ENCODE results near the gene C1QBP. TPM values are rescaled to one million over a fixed set of nuclear protein-coding genes. Genes with fewer than 3 reads are reported as not detected.

C1QBP gene
- total and polyA plus RNA-seq, 7 donors: 59.8 to 204 (median 94.3) TPM

GRCh38 chr17:5422505-5422904 lies 16.4 kb downstream of the C1QBP start:
- no peak for DNase-seq
- WGBS, 2 donors: 92 to 93% methylated on average over 2 of the region's 2 CpGs
- Histone ChIP-seq H3K4me1 (peaks cover 0 to 24% (median 23%) of the 10 kb centered on the region in 4 donors), H3K36me3 (peaks cover 8 to 63% (median 27%) of the 10 kb centered on the region in 4 donors), H3K27ac (no peak overlapping the region), H3K27me3 (no peaks in the 10 kb centered on the region), H3K9me3 (no peaks in the 10 kb centered on the region), H3K4me3 (no peak overlapping the region)
- intact Hi-C loops (cut with DNase I): no loop called here
- TF ChIP-seq POLR2A (IDR thresholded peaks at IDR 0.05) (no peak), POLR2AphosphoS5 (IDR thresholded peaks at IDR 0.05) (no peak), EP300 (IDR thresholded peaks at IDR 0.05) (no peak), CTCF (IDR thresholded peaks at IDR 0.05) (no peak)

DNA sequence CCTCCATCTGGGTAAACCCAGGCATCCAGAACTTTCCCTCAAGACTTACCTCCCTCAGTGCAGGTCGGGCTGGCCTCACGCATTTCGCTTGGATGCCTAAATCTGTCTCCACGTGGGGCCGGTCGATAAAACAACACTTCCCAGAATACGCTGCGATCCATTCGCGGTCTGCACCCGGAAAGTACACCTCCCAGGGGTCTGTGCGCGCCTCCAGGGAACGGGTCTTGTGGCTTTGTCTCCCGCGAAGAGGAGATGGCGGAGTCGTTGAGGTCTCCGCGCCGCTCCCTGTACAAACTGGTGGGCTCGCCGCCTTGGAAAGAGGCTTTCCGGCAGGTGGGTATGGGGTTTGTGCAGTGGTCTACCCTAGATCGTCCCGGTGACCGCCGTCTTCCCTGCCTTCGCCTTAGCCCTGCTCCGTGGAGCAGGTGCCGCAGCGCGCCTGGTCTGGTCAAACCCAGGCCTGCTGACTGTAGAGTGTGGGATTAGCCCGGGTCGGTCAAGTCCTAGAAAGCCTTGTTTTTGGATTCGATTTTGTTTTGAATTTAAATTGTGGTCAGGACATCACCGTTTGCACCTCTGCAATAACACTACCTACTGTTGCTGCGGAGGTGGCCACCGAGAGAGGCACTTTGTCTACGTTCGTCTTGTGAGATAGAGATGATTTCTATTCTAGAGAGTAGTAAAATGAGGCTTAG lies 18.8 kb downstream of the C1QBP start, which contains the start of gene RPAIN:
Gene RPAIN (plus strand): TSS at position 224 of the 695 bp plus-strand sequence. CDS start 29 bp downstream, at position 253.
- WGBS, 2 donors: 0% methylated on average over 41 of the region's 41 CpGs
- peaks cover 0 to 60% (median 20%) of the 10 kb centered on the region in 4 donors for H3K36me3 ChIP-seq
- peak; percentile 93 for DNase-seq
- intact Hi-C loops (cut with DNase I): no loop called here
- peak within 1 kb of the TSS; percentile 80 to 91 (median 88) for H3K27ac ChIP-seq
- peaks cover 0 to 37% (median 28%) of the 10 kb centered on the region in 4 donors for H3K4me1 ChIP-seq
- peak within 1 kb of the TSS; percentile 54 to 83 (median 81) for H3K4me3 ChIP-seq
- no peaks in the 10 kb centered on the region for H3K27me3 ChIP-seq
- TF ChIP-seq EP300 (IDR thresholded peaks at IDR 0.05) (no peak), POLR2A (IDR thresholded peaks at IDR 0.05) (peak; percentile 50 to 60), POLR2AphosphoS5 (IDR thresholded peaks at IDR 0.05) (peak; percentile 72 to 92 (median 85))
- no peaks in the 10 kb centered on the region for H3K9me3 ChIP-seq

GRCh38 chr17:5419356-5419958 lies 19.5 kb downstream of the C1QBP start, which contains the start of gene NUP88:
NUP88 (minus strand) TSS chr17:5419662; CDS start chr17:5419650, 12 bp downstream.
- DNase-seq: peak; percentile 98
- intact Hi-C loops (cut with DNase I): no loop called here
- peak within 1 kb of the TSS; percentile 80 to 91 (median 88) for H3K27ac ChIP-seq
- H3K4me1 ChIP-seq: peaks cover 0 to 37% (median 28%) of the 10 kb centered on the region in 4 donors
- WGBS, 2 donors: 0% methylated on average over 49 of the region's 49 CpGs
- no peaks in the 10 kb centered on the region for H3K9me3 ChIP-seq
- TF ChIP-seq EP300 (IDR thresholded peaks at IDR 0.05): no peak
- TF ChIP-seq POLR2AphosphoS5 (IDR thresholded peaks at IDR 0.05): peak; percentile 81 to 96 (median 93)
- TF ChIP-seq CTCF (IDR thresholded peaks at IDR 0.05): no peak
- TF ChIP-seq POLR2A (IDR thresholded peaks at IDR 0.05): peak; percentile 66 to 89
- H3K36me3 ChIP-seq: peaks cover 0 to 59% (median 19%) of the 10 kb centered on the region in 4 donors
- H3K4me3 ChIP-seq: peak within 1 kb of the TSS; percentile 54 to 83 (median 81)
- H3K27me3 ChIP-seq: no peaks in the 10 kb centered on the region

GRCh38 chr17:5418858-5419355 lies 20.0 kb downstream of the C1QBP start:
- Histone ChIP-seq H3K9me3 (no peaks in the 10 kb centered on the region), H3K27me3 (no peaks in the 10 kb centered on the region), H3K4me3 (peak overlapping the region; percentile 54 to 83 (median 81)), H3K27ac (peak overlapping the region; percentile 80 to 91 (median 88)), H3K36me3 (peaks cover 0 to 59% (median 17%) of the 10 kb centered on the region in 4 donors), H3K4me1 (peaks cover 0 to 37% (median 28%) of the 10 kb centered on the region in 4 donors)
- DNase-seq: no peak
- intact Hi-C loops (cut with DNase I): no loop called here
- 0% methylated on average over 26 of the region's 26 CpGs for WGBS, 2 donors
- no peak for TF ChIP-seq POLR2AphosphoS5 (IDR thresholded peaks at IDR 0.05)
- no peak for TF ChIP-seq EP300 (IDR thresholded peaks at IDR 0.05)
- TF ChIP-seq POLR2A (IDR thresholded peaks at IDR 0.05): no peak
- no peak for TF ChIP-seq CTCF (IDR thresholded peaks at IDR 0.05)

GRCh38 chr17:5416901-5417300 lies 22.1 kb downstream of the C1QBP start:
- Histone ChIP-seq H3K27ac (no peak overlapping the region), H3K9me3 (no peaks in the 10 kb centered on the region), H3K36me3 (peaks cover 0 to 59% (median 15%) of the 10 kb centered on the region in 4 donors), H3K4me3 (no peak overlapping the region), H3K4me1 (peaks cover 0 to 37% (median 32%) of the 10 kb centered on the region in 4 donors), H3K27me3 (no peaks in the 10 kb centered on the region)
- TF ChIP-seq POLR2AphosphoS5 (IDR thresholded peaks at IDR 0.05): no peak
- no peak for TF ChIP-seq CTCF (IDR thresholded peaks at IDR 0.05)
- TF ChIP-seq EP300 (IDR thresholded peaks at IDR 0.05): no peak
- no peak for TF ChIP-seq POLR2A (IDR thresholded peaks at IDR 0.05)
- 29 to 79% methylated on average over 2 of the region's 2 CpGs for WGBS, 2 donors
- DNase-seq: no peak
- intact Hi-C loops (cut with DNase I): no loop called here
